HG02981 (cell line): ENCODE results near the gene DMRT3.
A peak's percentile ranks its signal among the peaks of the same experiment; 100 is the strongest.

ENCODE experiments used
- ATAC-seq: cut with Tn5 transposase; IDR thresholded peaks from one replicate; pipeline ENCODE4 v1.9.1; 2021; ENCODE audit warnings: mild to moderate bottlenecking, moderate library complexity; ENCODE audit not compliant: unreplicated experiment

DMRT3 gene

GRCh38 chr9:970151-970996 is 6.1 kb upstream of the DMRT3 start:
- no peak for ATAC-seq

DNA sequence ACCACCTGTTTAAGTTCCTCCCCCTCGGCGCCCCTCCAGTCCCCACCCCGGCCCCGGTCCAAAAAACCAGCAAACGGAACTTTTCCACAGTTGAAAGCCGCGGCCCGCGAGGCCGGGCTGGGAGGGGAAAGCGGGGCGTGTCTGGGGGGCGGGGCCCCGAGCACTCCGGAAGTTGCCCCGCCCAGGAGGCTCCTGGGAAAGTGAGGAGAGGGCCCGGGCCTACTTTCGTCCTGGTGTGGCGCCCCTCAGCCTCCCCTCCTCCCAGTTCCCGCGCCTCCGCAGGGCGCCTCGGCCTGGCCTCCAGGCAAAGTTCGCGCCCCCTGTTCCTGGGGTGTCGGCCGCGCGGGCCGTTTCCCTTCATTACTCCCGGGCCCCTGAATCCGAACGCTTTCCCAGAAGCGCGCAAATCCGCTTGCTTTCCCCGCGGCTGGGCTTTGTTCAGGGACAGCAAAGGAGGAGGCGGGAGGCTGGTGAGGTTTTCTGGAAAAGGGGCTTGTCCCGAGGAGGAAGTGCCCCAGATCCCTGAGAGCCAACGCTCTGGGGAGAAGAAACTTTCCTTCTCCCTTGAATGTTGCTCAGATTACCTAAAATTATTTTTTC is 4.5 kb upstream of the DMRT3 start:
- ATAC-seq, result no peak

DNA sequence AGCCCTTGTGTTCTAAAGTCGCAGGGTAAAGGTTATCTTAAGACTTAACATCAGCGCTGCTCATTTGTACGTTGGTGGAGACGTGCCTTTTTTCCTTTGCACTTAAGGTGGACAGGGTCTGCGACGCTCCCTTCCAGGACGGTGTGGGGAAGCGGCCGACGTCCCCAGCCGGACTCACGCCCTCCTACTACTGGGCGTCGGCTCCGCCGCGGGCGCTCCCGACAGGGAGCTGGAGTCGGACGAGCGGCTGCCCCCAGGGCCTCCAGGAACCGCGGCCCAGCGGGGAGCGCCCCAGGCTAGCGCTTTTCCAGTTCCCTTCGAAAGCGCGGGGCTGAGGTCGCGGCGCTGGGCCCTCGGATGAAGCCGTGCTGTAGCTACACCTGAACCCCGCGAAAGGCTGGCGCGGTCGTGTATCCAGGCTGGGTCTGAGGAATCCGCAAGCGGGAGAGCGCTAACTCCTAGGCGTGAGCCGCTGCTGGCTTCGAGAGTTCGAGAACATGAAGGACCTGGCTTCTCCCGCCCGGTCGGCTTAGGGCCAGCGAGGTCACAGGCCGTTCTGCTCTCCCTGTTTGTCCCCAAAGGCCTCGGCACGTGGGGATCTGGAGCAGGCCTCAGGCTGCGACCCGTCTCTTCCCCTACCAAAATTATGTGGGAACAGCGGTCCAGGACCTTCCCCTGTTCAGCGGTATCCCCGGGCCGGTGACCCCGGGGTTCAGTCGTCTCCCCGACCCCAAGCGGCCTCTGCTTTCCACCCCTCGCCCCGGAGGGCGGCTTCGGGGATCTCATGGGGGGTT is 3.8 kb upstream of the DMRT3 start:
- ATAC-seq, result no peak

- no peak for ATAC-seq
Measured at GRCh38 chr9:973295-973834, 3.1 kb upstream of the DMRT3 start.

DNA sequence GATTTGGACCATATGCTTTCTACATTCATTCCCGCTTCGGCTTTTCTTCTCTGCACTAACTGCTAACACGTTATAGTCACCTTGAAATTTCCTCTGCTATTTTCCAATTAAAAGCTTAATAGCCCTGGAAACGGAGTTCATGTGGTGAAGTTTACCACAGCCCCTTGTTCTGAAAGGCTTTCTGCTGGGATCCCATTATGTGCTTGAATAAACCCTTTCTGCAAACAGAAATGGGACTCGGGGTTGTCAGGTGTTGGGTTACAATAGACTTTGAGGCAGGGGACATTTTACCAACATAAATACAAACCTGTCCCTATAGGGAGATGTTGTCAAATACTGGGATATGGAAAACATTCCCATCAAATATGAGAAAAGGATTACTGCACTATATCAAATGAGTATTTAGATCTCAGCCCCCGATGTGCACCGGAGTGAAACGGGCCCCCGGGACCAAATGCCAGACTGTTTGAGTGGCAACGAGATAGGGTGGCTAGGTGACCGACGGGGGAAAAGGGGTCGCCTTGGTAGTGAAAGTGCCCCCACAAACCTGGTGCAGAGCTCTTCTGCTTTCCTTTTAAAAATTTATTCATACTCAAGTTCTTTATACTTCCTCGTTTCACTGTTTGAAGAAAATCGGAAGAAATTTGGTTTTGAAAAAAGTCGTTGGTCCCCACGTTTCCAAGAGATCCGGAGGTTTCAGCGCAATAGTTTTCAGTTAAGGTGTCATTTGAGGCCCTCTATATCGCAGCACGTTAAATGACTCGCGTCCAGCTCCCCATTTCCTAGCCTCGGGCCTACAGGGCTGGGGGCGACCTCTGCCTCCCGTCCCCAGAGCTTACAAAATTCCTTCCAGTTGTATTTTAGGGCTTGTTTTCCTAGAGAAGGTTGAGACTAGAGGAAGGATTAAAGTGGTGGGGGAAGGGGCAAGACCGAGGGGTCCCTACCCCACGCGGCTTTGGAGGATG is 2.1 kb upstream of the DMRT3 start:
- ATAC-seq, result no peak

DNA sequence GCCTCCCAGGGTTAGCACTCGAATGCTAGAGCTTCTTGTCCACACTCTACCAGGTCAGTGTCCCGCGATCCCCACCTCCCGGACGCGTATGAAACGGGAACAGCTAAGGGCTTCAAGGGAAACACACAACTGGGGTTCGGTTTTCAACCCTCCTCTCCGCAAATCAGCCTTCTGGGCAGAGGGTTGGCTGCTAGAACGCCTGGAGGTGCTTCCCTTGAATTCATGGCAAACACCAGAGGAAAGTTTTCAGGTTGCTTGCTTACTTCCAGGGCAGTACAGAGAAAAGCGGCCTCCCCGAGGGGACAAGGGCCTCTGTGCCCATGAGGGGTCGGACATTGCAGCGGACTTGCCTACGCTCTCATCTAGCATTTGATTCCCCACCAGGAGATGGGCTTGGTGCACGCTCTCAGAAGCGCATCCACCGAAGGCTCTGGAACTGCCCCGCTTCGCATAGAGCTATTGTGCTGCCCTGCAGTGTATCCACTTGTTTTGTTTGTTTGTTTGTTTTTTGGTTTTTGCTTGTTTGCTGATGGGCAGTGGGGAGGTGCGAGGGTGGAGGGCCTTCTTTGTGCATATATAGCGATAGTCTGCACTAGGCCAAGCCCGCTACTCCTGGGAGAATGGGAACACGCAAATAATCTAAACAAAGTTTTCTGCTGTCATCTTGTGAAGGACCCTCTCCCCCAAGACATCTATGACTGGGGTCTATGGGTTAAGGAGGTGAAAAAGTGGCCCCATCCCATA is 1.3 kb upstream of the DMRT3 start:
- no peak for ATAC-seq

- ATAC-seq, result no peak
Measured at GRCh38 chr9:975740-976257, 656 bp upstream of the DMRT3 start.

DNA sequence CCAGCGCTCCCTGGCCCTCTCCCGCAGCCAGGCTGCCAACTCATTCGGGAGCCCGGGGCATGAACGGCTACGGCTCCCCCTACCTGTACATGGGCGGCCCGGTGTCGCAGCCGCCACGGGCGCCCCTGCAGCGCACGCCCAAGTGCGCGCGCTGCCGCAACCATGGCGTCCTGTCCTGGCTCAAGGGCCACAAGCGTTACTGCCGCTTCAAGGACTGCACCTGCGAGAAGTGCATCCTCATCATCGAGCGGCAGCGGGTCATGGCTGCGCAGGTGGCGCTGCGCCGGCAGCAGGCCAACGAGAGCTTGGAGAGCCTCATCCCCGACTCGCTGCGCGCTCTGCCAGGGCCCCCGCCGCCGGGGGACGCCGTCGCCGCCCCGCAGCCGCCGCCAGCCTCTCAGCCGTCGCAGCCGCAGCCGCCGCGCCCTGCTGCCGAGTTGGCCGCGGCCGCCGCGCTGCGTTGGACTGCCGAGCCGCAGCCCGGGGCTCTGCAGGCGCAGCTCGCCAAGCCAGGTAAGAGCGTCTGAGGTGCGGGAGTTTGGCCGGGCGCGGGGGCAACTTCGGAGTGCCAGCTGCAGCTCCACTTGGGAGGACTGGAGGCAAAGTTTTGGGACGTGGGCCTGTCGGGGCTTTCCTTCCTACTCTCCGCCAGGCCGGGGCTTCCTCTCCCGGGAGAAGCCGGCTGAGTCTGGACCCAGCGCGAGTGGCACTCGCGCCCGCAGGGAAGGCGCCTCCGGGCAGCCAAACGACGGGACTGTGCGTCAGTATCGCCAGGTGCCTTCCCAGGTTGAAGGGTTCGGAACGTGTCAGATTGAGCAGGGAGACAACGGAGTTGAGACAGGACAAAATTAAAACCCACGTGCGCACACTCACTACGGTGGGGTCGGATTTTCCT is 735 bp downstream of the DMRT3 start:
- ATAC-seq, result no peak

DNA sequence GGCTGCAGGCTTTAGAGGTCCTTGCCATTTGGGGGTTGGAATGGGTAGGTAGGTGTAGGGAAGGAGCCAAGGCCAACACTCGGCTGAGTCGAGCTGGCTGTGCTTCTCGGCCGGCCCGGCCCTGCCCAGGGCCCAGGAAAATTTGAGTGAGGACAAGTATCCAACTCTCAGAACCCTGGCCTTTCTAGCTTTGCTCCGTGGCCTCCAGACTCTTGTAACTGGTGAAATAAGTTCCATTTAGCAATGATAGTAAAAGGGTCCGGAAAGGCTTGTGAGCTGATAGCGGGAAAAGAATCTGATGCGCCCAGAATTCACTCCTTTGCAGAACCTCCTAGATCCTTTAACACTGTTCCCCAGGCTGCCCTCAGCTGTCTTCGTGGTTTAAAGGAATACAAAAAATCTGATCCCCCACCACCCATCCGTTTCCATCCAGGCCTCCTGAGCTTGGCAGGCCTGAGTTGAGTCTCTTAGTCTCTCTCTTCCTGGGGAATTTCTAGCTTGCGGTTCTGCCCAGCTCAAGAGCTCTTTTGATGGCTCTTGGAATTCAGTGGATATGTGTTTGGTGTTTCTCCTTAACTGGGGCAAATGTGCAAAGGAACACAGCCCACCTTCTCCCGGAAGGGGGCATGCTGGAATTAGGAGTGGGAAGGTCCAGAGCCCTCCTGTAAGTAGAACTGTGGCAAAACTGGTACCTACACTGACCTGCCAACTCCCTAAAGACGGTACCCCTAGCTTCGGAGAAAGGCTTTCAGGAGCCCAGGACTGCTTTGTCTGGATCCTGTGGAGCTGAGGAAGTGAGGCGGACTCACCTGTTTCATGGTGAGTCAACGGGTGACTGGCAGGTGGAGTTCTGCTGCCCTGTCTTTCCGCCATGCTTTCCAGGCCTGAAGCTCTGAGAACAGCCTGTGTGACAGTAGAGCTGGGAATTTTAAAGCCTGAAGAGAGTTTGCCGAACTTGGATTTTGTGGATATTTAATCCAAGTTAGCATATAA is 1.7 kb downstream of the DMRT3 start:
- no peak for ATAC-seq

DNA sequence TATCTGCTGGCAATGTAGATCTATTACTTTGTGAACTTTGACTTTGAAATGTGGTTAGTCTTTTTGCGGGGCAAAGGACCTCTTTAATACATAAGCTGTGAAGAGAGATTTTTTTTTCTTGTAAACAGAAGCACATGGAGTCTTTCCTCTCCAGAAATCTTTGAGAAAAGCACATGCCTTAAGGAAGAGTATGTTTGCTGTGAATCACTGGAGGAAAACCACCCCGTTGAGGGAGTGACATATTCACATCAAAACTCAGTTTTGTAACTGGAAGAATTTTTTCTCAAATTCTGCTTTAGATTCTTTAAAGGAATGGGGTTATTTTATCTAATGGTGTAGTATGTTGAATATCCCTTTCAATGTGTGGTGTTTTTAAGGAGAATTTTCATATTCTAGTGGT is 3.5 kb downstream of the DMRT3 start:
- no peak for ATAC-seq

DNA sequence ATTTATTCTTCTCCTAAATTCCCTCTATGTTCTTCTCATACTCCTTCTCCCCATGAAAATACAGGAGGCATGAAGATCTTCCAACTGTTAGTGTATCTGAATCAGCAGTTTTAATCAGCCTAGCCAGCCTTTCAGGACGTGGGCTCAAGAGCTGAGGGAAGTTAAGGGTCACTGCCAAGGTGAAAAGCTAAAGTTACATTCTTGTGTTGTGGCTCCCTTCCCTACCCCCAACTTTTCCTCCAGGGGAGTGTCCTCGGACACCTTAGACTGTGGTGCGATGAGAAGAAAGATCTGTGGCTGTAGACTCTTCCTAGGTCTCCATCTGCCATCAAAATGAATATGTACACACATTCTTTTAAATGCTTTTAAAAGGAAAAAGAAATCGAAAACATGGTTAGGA is 4.2 kb downstream of the DMRT3 start:
- ATAC-seq, result no peak

DNA sequence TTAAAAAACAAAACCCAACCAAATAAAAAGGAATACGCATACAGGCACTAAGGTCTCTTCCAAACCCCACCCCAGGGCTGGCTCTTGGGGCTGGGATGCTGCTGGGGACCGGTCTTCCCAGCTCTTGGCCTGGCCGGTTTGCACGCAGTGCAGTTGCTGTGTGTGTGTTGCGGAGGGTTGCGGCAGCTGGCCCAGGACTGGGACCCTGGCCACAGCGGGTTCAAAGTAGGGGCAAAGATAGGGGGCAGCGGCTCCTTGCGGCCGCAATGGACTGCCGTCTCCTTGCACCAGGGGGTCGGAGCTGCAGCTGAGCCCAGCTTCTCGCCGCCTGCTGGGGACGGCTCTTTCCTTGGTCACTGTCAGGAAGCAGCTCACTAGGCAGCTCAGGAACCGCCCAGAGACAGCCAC is 5.0 kb downstream of the DMRT3 start:
- no peak for ATAC-seq

DNA sequence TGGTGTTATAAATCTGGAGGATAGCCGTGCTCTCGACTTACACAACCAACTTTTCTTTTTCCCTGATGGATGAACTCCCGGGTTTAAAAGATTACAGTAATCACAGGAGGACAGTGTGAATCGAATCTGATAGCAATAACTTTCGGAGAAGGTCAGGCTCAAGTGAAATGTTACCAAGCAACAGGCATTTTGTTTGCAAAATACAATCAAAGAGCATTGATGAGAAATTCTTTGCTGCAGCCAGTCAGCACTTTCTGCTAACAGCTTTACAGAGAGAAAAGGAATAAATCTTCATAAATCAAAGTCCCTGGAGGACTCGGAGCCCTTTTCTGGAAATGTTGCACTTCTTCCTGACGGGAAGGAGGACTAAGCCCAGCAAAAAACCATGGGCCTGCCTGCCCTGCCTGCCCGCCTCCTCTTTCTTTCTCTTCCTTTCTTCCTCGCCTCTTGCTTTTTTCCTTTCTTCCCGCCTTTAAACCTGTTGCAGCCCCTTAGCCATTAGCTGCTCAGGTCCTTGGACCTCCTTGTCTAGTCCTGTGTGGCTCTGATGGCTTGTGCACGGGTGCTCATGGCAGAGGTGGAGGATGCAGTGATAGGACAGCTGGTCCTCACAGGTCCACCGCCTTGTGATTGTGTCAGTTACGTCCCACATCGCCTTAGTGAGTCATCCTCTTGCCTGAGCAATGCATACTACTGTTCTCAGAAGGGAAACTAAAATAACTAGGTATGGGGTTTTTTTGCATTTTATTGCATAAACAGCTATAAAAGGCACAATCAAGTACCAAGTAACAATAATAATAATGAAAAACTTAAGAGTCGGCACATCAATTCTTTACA is 6.2 kb downstream of the DMRT3 start:
- ATAC-seq, result no peak

DNA sequence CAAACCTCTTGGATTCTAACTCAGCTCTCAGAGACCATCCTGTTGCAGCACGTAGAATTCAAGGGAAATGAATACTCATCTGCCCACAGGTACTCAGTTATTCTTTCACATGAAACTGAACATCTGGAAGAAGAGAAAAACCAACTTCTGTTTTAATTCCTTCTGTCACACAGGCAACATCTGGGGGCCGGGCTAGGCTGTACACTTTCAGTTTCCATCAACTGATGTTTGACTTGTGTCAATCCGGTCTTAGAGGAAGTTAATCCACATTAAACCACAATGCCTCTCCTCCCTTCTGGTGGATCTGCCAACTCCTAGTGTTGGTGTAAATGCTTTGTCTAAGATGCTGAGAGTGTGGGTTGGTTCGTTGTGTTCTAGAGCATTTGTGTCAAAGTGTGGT is 17.6 kb downstream of the DMRT3 start:
- peak; percentile 59 for ATAC-seq

GRCh38 chr9:995192-995591 is 18.7 kb downstream of the DMRT3 start:
- ATAC-seq, result no peak

- ATAC-seq, result no peak
Measured at GRCh38 chr9:995781-996180, 19.3 kb downstream of the DMRT3 start.
